HG02973 (cell line): ENCODE results near the gene AKAP14.
"Not testable (repeated sequence)": the region's sequence is repeated elsewhere in the genome, so short reads cannot be mapped to it uniquely, and the experiment has no call there.

ENCODE experiments used
- ATAC-seq: cut with Tn5 transposase; IDR thresholded peaks from one replicate; pipeline ENCODE4 v1.9.1; 2021; ENCODE audit warnings: moderate library complexity; ENCODE audit not compliant: unreplicated experiment

The AKAP14 gene

DNA sequence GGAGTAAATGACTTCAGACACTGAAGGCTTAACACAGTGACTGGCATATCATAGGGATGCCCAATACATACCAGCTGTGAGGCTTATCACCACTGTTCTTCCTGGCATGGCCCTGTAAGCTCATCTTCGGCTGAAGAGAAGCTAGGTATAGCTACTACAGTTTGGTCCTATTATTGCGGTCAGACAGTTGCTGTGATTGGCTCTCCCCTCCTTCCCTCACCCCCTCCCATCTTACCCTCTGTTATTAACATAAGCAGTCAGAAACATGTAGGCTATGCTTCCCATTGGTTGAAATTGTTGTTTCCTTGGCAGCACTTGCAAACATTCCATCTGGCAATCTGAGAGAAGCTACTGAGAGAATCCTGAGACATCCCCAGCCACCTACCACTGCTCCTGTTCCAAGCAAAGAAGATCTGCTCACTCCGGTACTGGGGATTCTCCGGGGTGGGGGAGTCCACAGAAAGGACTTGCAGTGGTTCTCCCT lies at the start of gene AKAP14:
TSS of gene AKAP14 (plus strand) at position 51 of the 484 bp plus-strand sequence. CDS start 7,331 bp downstream, outside the sequence.
- no peak for ATAC-seq

DNA sequence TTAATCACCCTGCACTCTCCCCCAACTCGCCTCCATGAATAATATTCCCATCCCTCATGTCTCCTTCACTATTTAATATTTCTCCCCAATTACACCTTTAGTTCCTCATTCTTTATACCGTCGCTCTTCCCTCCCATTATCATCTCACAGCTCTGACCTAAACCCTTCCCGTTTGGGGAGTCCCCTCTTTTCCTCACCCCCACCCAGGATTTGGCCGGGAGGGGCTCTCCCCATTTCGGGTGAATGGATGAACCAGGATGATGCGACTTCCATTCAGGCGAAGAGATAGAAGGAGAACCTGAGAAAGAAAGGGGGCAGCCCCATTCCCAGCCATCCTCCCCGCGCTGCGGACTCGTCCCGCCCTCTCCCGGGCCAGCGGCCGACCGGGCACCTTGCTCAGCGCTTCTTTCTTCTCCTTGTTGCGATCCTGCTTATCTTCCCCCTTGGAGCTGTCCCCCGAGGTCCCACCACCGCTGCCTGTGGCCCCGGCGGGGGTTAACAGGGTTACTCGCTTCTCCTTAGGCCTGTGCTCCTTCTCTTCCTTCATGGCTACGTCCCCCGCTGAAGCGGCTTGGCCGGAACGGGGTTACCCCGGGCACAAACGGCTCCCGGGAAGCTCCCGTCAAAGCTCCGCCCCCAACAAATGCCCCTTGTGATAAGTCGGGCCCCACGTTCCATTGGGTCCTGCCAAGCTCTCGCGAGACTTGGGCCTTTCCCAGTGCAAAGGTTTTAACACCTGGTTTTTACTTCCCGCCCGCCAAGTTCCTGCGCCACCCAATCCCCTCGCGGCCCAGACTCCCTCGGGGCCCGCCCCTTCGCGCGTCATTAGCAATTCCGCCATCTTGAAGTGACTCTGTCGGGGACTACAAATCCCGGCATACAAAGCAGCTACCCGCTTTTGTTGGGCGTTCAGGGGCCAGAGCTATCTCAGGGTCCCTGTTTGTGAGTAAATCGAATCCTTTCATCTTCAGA lies 43.0 kb upstream of the AKAP14 start, which contains the start of gene UPF3B:
TSS of gene UPF3B (minus strand) at position 582 of the 972 bp plus-strand sequence. CDS start at position 547, 35 bp downstream.
- peak; percentile 95 for ATAC-seq

DNA sequence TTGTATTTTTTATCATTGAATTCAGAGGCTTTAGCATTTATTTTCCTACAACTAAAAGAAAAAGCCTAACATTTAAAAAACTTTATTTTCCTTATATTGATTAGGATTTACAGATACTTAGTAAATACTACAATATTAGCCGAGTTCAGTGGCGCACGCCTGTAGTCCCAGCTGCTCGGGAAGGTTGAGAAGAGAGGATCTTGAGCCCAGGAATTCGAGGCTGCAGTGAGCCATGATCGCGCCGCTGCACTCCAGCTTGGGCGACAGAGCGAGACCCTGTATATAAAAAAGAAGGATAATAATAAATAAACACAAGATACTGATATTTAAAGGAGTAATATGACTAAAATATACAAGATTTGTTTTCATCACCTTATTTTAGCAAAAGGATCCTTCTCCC lies 42.2 kb upstream of the AKAP14 start:
- ATAC-seq = no peak

DNA sequence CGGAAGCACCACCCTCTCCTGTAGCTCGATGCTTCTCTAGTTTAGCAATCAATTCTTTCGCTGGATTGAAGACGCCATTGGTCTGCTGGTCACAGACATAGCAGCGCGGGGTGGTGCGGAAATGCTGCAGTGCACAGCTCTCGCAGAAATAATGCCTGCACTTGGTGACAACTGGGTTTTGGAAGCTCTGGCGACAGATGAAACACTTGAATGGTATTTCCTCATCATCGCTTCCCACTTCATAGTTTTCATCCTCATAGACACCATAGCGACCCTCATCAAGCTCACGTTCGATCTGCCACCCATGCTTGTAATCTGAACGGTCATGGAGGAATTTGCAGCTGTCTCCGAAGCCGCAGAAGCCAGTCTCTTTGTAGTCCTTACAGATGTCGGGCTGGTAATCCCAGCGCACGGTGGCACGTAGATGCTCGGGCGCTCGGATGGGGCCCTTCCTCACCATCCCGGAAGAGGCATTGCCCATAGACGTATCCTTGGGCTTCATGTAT lies 25.0 kb upstream of the AKAP14 start:
- ATAC-seq = no peak

DNA sequence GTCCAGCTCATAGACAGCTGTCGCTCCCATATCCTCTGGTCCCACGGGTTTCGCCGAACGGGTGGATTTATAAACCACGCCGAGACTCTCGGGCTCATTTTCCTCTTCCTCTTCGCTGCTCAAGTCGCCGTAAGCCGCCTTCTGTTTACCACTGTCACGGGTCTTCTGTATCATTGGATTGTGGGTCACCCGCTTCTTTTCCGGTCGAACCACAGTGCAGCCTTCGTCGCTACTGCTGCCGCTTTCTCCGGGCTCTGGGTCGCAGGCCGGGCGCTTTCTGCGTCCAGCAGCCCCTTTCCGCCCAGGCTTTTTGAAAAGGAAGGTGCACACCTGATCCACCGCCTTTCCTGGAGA lies 24.5 kb upstream of the AKAP14 start:
- ATAC-seq = peak; percentile 31

DNA sequence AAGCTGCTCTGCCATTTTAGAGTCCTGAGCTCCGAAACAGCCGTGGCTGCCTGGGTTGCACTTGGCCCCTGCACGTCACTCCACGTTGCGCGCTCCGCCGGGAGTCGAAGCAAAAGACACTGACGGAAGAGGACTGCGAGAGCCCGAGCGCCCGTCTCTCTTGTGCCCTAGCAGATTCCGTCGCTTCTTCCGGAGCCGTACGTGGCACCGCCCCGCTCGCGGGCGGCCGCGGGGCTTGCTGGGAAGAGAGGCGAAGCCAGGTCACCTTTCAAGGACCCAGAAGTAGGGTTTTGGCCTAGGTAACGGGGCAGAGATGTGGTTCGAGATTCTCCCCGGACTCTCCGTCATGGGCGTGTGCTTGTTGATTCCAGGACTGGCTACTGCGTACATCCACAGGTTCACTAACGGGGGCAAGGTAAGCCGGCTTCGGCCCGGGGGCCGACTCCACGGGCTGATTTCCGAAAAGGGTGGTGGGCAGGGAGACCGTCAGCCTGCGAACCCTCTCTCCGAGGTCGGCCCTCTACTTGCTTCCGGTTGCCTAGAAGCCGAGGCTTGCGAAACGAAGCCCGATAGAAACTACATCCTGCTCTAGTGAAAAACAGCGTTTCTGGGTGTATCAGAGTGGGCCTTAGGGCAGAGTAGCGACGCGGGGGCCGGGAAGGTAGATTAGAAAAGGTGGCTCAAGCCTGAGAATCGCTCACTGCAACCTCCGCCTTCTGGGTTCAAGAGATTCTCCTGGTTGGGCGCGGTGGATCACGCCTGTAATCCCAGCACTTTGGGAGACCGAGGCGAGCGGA lies 23.9 kb upstream of the AKAP14 start, which contains the start of the genes NDUFA1 and RNF113A:
TSS of gene NDUFA1 (plus strand) at position 234 of the 797 bp plus-strand sequence. CDS start at position 314, 80 bp downstream.
TSS of gene RNF113A (minus strand) at position 135 of the 797 bp plus-strand sequence. CDS start at position 15, 120 bp downstream.
- ATAC-seq = peak; percentile 87

DNA sequence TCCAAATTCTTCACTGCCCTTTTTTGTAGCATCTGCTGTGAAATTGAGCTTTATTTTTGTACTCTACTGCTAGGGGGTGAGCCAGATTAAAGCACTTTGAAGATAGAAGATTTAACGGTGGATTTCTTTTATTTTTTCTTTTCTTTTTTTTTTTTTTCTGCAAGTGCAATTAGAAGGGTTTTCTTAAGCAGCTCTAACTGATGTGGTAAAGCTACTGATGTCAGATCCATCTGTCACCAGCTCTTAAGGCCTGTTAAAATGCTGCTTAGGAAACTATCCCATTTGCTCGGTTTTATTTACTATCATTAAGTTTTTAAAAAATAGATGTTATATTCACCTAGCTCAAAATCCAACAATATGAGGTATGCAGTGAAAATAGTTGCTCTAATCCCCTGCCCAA lies 17.0 kb upstream of the AKAP14 start:
- no peak for ATAC-seq

DNA sequence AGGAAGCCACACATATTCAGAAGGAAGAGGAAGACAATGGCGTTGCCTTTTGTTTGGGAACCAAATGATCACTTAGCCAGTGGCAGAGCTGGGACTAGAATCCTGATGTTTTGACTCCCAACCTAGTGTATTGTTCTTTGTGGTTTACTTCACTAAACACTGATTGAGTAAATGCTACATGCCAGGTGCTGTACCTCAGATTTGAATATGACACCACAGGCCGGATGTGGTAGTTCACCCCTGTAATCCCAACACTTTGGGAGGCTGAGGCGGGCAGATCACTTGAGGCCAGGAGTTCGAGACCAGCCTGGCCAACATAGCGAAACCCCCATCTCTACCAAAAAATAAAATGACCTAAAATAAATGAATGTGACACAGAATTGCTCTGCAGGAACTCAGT lies 15.6 kb upstream of the AKAP14 start:
- no peak for ATAC-seq

DNA sequence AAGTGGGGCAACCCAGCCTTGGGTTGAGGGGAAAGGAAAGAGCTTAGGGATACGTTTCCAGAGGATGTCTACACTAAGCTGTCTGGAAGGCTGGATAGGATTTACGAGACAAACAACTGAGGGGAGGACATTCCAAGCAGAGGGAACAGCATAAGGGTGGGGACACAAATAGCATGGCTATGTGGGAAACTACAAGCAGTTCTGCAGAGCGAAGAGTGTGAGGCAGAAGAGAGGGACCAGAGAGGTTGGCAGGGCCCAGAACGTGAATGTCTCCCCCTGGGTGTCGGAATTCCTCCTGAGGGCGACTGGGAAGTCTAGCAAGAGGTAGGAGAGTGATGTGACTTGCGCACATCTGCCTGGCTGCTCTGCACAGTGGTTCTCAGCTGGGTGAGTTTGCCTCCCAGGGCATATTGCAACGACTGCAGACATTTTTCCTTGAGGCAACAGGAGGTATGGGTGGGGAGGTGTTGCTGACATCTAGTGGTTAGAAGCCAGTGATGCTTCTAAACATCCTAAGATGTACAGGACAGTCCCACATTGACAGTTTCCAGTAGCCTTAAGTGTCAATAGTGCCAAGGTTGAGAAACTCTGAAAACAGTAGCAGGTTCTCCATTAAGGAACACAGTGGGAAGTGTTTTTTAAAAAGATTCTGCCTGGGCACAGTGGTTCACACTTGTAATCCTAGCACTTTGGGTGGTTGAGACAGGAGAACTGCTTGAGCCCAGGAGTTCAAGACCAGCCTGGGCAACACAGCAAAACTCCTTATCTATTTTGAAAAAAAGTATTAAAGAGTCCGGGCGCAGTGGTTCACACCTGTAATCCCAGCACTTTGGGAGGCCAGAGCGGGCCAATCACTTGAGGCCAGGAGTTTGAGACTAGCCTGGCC lies 14.9 kb upstream of the AKAP14 start:
- peak; percentile 86 for ATAC-seq

DNA sequence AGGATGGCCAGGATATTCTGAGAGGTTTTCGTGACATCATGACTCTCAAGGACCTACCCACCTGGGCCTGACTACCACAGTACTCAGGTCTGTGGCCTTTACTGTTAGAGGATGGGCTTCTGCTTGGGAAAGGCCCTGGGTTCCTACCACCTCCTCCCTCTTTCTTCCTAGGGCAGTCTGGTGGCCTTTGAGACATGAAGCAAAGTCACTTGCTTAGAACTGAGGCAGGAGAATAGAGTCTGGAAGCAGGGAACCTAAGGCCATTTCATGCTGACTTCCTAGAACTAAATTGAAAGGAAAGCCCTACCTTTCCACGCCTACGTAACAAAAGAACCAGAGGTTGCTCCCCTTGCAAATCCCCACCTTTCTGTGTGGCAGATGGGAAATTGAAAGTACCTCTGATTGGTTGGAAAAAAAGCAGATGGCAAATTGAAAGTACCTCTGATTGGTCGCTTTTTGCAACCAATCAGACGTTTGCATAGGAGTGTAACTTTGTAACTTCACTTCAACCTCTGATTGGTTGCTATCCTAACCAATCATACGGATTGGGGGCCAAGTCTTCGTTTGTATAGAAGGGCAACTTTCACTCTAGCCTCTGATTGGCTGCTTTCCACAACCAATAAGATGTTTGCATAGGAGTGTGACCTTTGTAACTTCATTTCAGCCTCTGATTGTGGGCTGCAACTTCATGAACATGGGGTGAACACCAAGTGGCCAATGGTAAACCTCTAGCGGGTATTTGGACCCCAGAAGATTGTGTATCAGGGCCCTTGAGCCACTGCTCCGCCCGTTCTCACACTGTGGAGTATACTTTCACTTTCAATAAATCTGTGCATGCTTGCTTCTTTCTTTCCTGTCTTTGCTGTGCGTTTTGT lies 9.9 kb upstream of the AKAP14 start:
- ATAC-seq = no peak

DNA sequence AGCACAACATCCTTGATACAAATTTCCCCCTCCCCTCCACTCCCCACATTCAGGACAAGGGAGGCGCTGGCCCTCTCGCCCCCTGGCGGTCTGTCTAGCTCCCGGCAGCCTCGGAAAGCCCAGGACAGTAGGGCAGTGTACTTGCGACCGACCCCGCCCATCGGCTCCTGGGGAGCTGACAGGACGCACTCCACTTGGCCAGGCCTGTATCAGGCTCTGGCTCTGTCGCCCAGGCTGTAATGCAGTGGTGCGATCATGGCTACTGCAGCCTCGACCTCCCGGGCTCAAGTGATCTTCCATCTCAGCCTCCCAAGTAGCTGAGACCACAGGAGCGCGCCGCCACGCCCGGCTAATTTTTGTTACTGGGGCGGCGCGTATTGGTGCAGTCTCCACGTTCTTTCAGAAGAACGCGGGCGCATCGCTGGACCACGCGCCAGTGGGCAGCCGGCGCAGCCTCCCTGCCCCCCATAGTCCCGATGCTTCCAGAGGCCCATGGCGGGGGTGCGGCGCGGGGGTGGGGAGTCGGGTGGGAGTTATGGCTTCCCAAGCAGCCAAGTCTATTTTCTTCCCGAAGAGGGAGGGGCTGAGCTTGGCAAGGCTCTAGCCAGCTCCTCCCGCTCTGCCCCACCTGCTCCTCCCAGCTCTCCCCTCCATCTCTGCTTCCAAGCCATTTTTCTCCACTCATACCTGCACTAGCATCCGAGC lies 7.8 kb upstream of the AKAP14 start:
- ATAC-seq = peak; percentile 83

DNA sequence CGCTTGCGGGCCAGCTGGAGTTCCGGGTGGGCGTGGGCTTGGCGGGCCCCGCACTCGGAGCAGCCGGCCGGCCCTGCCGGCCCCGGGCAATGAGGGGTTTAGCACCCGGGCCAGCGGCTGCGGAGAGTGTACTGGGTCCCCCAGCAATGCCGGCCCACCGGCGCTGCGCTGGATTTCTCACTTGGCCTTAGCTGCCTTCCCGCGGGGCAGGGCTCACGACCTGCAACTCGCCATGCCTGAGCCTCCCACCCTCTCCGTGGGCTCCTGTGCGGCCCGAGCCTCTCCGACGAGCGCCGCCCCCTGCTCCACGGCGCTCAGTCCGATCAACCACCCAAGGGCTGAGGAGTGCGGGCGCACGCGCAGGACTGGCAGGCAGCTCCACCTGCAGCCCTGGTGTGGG lies 5.1 kb upstream of the AKAP14 start:
- ATAC-seq = not testable (repeated sequence)

DNA sequence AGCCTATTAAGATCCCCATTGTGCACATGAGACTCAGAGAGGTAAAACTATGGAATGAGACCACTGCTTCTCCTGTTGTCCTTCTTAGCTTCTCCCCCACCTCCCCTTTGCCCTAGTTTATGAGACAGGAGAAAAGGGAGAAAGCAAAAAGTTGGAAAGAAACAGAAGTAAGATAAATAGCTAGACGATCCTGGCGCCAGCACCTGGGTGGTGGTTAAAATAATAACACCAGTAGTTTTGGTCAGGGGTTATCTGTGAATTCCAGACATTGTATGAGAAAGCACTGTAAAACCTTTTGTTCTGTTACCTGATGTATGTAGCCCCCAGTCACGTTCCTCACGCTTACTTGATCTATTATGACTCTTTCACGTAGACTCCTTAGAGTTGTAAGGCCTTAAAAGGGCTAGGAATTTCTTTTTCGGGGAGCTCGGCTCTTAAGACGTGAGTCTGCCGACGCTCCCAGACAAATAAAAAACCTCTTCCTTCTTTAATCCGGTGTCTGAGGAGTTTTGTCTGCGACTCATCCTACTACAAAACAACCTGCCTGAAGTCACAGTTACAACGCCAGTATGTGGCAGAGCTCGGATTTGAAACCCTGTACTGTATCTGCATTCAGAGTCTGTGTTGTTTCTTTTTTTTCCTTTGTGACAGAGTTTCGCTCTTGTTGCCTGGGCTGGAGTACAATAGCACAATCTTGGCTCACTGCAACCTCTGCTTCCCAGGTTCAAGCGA lies 3.6 kb upstream of the AKAP14 start:
- not testable (repeated sequence) for ATAC-seq

DNA sequence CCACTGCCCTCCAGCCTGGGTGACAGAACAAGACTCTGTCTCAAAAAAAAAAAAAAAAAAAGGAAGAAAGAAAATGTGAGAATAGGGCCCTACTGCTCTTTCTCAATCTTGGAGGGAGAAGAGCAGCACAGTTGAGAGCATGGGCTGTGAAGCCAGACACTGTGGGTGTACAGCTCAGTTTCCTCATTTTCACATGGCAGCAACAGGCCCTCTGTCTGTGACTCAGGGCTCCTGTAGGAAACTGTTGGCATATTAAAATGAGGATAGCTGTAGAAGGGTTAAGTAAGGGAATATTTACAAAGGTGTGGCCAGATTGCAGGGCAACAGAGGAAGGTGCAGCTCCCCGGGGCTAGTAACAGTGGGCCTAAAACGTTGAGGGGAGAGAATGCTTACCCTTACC lies 3.4 kb downstream of the AKAP14 start:
- no peak for ATAC-seq

DNA sequence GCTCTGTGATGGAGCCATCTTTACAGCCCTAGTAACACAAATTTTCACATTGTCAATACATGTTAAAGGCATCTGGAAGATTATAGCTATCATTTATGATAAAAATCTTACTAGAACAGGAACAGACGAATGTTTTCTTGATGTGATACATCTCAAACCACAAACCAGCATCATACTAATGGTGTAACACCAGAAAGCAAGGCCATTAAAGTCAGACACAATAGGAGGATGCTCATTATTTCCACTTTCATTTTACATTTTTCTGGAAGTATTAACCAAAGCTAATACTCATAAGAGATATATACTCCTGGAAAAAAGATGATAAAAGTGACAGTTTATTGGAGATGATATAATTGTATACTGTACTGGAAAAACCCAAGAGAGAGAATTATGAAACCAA lies 5.3 kb downstream of the AKAP14 start:
- no peak for ATAC-seq

DNA sequence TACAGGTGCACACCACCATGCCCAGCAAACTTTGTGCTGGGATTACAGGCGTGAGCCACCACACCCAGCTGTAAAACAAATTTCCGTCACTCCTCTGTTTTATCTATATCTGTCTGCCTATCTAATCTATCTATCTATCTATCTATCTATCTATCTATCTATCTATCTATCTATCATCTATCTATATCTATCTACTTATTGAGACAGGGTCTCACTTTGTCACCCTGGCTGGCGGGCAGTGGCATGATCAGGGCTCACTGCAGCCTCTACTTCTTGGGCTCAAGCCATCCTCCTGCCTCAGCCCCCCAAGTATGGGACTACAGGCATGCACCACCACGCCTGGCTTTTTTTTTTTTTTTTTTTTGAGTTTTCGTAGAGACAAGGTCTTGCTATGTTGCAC lies 20.6 kb downstream of the AKAP14 start:
- ATAC-seq = no peak

DNA sequence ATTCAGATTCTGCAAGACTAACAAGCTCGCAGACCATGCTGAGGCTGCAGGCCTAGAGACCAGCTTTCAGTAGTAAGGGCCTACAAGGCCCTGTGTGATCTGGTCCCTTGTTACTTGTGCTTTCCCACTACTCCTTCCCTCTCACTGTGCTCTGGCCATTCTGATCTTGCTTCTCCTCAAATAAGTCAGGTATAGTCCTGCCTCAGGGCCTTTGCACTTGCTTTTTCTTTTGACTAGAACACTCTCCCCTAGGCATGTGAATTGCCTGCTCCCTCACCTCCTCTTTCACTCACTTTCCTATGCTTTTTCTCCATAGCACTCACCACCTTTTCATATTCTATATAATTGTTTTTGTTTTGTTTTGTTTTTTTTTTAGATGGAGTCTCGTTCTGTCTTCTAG lies 22.2 kb downstream of the AKAP14 start:
- ATAC-seq = no peak
